GM12873 (cell line): ENCODE data around the gene CHCHD6.

Experiments used
- CTCF ChIP-seq: IDR thresholded peaks from 2 replicates; pipeline ENCODE4 v1.5.1; 2012; ENCODE audit warnings: low read depth, mild to moderate bottlenecking, moderate library complexity, low read length, control low read depth; ENCODE audit not compliant: insufficient read depth; ENCODE audit errors: missing control alignments

Gene CHCHD6

GRCh38 chr3:126987129-126987528, 283.1 kb downstream of the CHCHD6 start:
- TF ChIP-seq CTCF: no peak

DNA sequence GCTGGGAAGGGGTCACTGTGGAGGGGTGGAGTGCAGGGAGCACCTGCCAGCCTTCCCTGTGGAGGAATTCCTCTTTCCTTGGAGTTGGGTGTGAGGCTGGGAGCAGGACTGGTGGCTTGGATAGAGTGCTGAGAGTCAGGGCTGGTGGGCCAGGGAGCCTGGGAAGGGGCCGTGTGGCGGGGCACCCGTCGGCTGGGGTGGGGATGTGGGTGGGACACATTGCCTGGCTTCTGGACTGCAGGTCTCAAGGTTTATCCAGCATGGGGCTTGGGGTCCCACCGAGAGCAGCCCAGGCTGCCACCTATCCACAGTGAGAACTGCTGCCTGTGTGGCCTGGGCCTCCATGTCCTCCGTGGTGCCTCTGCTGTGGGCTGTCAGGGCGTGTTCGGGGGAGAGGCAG, 283.6 kb downstream of the CHCHD6 start:
- no peak for TF ChIP-seq CTCF

- no peak for TF ChIP-seq CTCF
These were observed 284.5 kb downstream of the CHCHD6 start for GRCh38 chr3:126988451-126989021.

GRCh38 chr3:126989316-126990023, 285.4 kb downstream of the CHCHD6 start:
- TF ChIP-seq CTCF: no peak

GRCh38 chr3:126990024-126990700, 286.1 kb downstream of the CHCHD6 start:
- no peak for TF ChIP-seq CTCF

DNA sequence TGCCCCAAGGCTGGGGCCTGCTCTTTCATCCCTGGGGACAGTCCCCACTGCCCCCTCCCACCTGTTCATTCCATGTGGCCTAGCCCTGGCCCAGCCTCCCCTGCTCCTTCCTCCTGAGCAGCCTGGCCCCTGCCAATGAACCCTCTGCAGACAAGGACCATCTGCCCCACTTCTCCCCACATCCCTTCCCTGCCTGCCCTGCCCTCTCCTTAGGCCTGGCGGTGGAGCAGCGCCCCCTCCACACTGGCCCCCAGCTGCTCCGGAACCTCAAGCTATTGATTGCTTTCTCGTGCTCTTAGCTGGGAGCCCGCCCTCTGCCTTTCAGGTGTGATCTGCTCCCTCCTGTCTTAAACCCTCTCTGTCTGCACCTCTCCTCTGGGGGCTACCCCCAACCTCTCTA, 286.9 kb downstream of the CHCHD6 start:
- TF ChIP-seq CTCF: no peak

DNA sequence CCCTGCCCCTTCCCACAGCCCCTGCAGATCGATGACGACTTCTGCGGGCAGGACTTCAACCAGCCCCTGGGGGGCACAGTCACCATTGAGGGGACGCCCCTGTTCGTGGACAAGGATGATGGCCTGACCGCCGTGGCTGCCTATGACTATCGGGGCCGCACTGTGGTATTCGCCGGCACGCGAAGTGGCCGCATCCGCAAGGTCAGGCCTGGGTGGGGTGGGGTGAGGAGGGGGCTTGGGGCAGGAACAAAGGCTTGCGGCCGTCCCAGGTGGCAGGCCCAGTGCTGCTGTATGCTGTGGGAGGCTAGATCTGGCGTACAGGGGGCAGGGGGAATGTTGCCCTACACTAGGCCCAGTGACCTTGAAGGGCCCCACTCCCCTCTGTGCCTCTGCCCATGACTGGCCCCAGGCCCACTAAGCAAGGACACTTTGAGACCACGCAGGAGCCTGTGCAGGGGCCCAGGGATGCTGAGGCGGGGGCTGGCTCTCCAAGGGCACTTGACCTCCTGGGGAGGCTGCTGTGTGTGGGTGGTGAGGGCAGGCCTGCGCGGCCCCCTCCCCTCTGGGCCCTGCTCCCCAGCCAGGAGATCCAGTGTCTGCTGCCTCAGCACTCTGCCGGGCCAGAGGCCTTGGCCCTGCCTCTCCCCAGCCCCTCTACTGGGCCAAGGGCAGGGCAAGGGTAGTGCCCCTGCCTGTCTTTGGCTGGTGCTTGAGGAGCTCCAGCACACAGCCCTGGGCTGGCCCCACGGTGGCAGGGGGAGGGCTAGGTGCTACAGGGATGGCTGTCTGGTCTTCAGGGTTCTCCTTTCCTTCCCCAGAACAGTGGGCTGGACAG, 287.5 kb downstream of the CHCHD6 start:
- no peak for TF ChIP-seq CTCF
